IPS DF 6.9 (cell line): ENCODE measurements around the gene CCDC88A.
"Not testable (repeated sequence)": the region's sequence is repeated elsewhere in the genome, so short reads cannot be mapped to it uniquely, and the experiment has no call there.

ENCODE experiments used
- DNase-seq: peaks from one replicate; pipeline ENCODE4 v3.0.0-alpha.2; 2013; ENCODE audit warnings: low read depth, low spot score
- H3K27ac ChIP-seq: one replicate; pipeline ENCODE4 v1.5.1; 2013; ENCODE audit warnings: low read length, control low read depth
- H3K27me3 ChIP-seq: 2 replicates; pipeline ENCODE4 v1.6.1; 2013; ENCODE audit warnings: mild to moderate bottlenecking, low read length; ENCODE audit not compliant: control insufficient read depth, insufficient read depth
- H3K36me3 ChIP-seq: 2 replicates; pipeline ENCODE4 v1.6.1; 2013; ENCODE audit warnings: low read length; ENCODE audit not compliant: control insufficient read depth, insufficient read depth
- H3K4me1 ChIP-seq: 2 replicates; pipeline ENCODE4 v1.6.1; 2013; ENCODE audit warnings: low read length; ENCODE audit not compliant: control insufficient read depth, insufficient read depth
- H3K4me3 ChIP-seq: 2 replicates; pipeline ENCODE4 v1.5.1; 2013; ENCODE audit warnings: mild to moderate bottlenecking, low read length
- H3K9me3 ChIP-seq: 2 replicates; pipeline ENCODE4 v1.6.1; 2013; ENCODE audit warnings: low read length, inconsistent platforms; ENCODE audit not compliant: control insufficient read depth, insufficient read depth
- WGBS: extraction: QIAGEN DNeasy Blood & Tissue Kit; methylation state at CpG from one replicate; pipeline ENCODE4 v1.1.7; 2013; ENCODE audit warnings: mixed read lengths, missing lambda C conversion rate; ENCODE audit not compliant: insufficient read length, insufficient coverage; 5-methylcytosine and 5-hydroxymethylcytosine counted together

The CCDC88A gene

GRCh38 chr2:55408098-55408882 lies 11.4 kb downstream of the CCDC88A start:
- H3K27me3 ChIP-seq = no peaks in the 10 kb centered on the region
- no peaks in the 10 kb centered on the region for H3K9me3 ChIP-seq
- no peaks in the 10 kb centered on the region; the same call in 1 of the 2 replicates for H3K4me1 ChIP-seq
- H3K4me3 ChIP-seq = no peak overlapping the region
- H3K27ac ChIP-seq = no peak overlapping the region
- no peaks in the 10 kb centered on the region; the same call in 1 of the 2 replicates for H3K36me3 ChIP-seq
- WGBS = no CpG with 5 or more reads among the region's 5 CpGs
- DNase-seq = no peak

GRCh38 chr2:55405116-55405515 lies 14.5 kb downstream of the CCDC88A start:
- DNase-seq = no peak
- Histone ChIP-seq H3K4me3 (no peak overlapping the region), H3K4me1 (no peaks in the 10 kb centered on the region; the same call in 1 of the 2 replicates), H3K36me3 (no peaks in the 10 kb centered on the region; the same call in 1 of the 2 replicates), H3K27ac (no peak overlapping the region), H3K9me3 (no peaks in the 10 kb centered on the region), H3K27me3 (no peaks in the 10 kb centered on the region)
- WGBS = no CpG with 5 or more reads among the region's 2 CpGs

- H3K27me3 ChIP-seq = no peaks in the 10 kb centered on the region
- no peaks in the 10 kb centered on the region; the same call in 1 of the 2 replicates for H3K36me3 ChIP-seq
- WGBS = no CpG with 5 or more reads among the region's 4 CpGs
- no peaks in the 10 kb centered on the region for H3K9me3 ChIP-seq
- H3K27ac ChIP-seq = no peak overlapping the region
- no peak for DNase-seq
- H3K4me3 ChIP-seq = no peak overlapping the region
- no peaks in the 10 kb centered on the region for H3K4me1 ChIP-seq
These were observed 16.2 kb downstream of the CCDC88A start for GRCh38 chr2:55403256-55403998.

- no peaks in the 10 kb centered on the region for H3K27me3 ChIP-seq
- H3K4me3 ChIP-seq = no peak overlapping the region
- H3K27ac ChIP-seq = no peak overlapping the region
- H3K4me1 ChIP-seq = no peaks in the 10 kb centered on the region
- WGBS = no CpG with 5 or more reads among the region's 1 CpG
- no peaks in the 10 kb centered on the region; the same call in 1 of the 2 replicates for H3K36me3 ChIP-seq
- H3K9me3 ChIP-seq = no peaks in the 10 kb centered on the region
- no peak for DNase-seq
These were observed 18.5 kb downstream of the CCDC88A start for GRCh38 chr2:55401124-55401523.

GRCh38 chr2:55400332-55400731 lies 19.3 kb downstream of the CCDC88A start:
- Histone ChIP-seq H3K4me1 (no peaks in the 10 kb centered on the region), H3K36me3 (no peaks in the 10 kb centered on the region; the same call in 1 of the 2 replicates), H3K9me3 (no peaks in the 10 kb centered on the region), H3K27me3 (no peaks in the 10 kb centered on the region), H3K4me3 (no peak overlapping the region), H3K27ac (no peak overlapping the region)
- no peak for DNase-seq
- WGBS = no CpG with 5 or more reads among the region's 2 CpGs

GRCh38 chr2:55399815-55400214 lies 19.8 kb downstream of the CCDC88A start:
- no peak for DNase-seq
- no peak overlapping the region for H3K4me3 ChIP-seq
- no peak overlapping the region for H3K27ac ChIP-seq
- H3K4me1 ChIP-seq = no peaks in the 10 kb centered on the region; the same call in 1 of the 2 replicates
- H3K36me3 ChIP-seq = no peaks in the 10 kb centered on the region
- H3K27me3 ChIP-seq = no peaks in the 10 kb centered on the region
- no peaks in the 10 kb centered on the region for H3K9me3 ChIP-seq

- H3K36me3 ChIP-seq = no peaks in the 10 kb centered on the region
- H3K9me3 ChIP-seq = no peaks in the 10 kb centered on the region
- H3K4me1 ChIP-seq = no peaks in the 10 kb centered on the region; the same call in none of the 2 replicates
- whole genome bisulfite sequencing = no CpG with 5 or more reads among the region's 2 CpGs
- no peak overlapping the region for H3K27ac ChIP-seq
- no peak overlapping the region for H3K4me3 ChIP-seq
- no peak for DNase-seq
- no peaks in the 10 kb centered on the region for H3K27me3 ChIP-seq
These were observed 23.7 kb downstream of the CCDC88A start for GRCh38 chr2:55395724-55396605.

- H3K4me3 ChIP-seq = no peak overlapping the region
- H3K36me3 ChIP-seq = no peaks in the 10 kb centered on the region
- WGBS = no CpG with 5 or more reads among the region's 3 CpGs
- H3K27me3 ChIP-seq = no peaks in the 10 kb centered on the region
- peaks cover 1% of the 10 kb centered on the region for H3K4me1 ChIP-seq
- no peak overlapping the region for H3K27ac ChIP-seq
- DNase-seq = no peak
- H3K9me3 ChIP-seq = no peaks in the 10 kb centered on the region
These were observed 27.9 kb downstream of the CCDC88A start for GRCh38 chr2:55391615-55392242.

GRCh38 chr2:55391155-55391554 lies 28.5 kb downstream of the CCDC88A start:
- Histone ChIP-seq H3K4me1 (peaks cover 1% of the 10 kb centered on the region), H3K27ac (no peak overlapping the region), H3K9me3 (no peaks in the 10 kb centered on the region), H3K36me3 (no peaks in the 10 kb centered on the region), H3K27me3 (no peaks in the 10 kb centered on the region), H3K4me3 (no peak overlapping the region)
- WGBS = no CpG with 5 or more reads among the region's 2 CpGs
- no peak for DNase-seq

- not testable (repeated sequence) for H3K9me3 ChIP-seq, H3K27me3 ChIP-seq, H3K4me1 ChIP-seq, H3K4me3 ChIP-seq, H3K27ac ChIP-seq, H3K36me3 ChIP-seq, DNase-seq
- no CpG with 5 or more reads among the region's 10 CpGs for WGBS
These were observed 34.1 kb downstream of the CCDC88A start for GRCh38 chr2:55385516-55385915.
